Adipocyte (in vitro differentiated cells): ENCODE measurements around the gene ATE1.

ENCODE experiments used
- DNase-seq: peaks from one replicate; pipeline ENCODE4 v3.0.0-alpha.2; 2015; ENCODE audit warnings: low read depth
- H3K27me3 ChIP-seq: replicated peaks from 2 replicates; pipeline ENCODE4 v1.7.0; 2013; ENCODE audit warnings: mild to moderate bottlenecking, low read length, moderate library complexity; ENCODE audit not compliant: control insufficient read depth, insufficient read depth
- H3K36me3 ChIP-seq: 2 replicates; pipeline ENCODE4 v1.7.0; 2013; ENCODE audit warnings: low read length, mild to moderate bottlenecking, moderate library complexity; ENCODE audit not compliant: control insufficient read depth, insufficient read depth, severe bottlenecking
- H3K4me1 ChIP-seq: 2 replicates; pipeline ENCODE4 v1.7.0; 2013; ENCODE audit warnings: mild to moderate bottlenecking, low read length, moderate library complexity; ENCODE audit not compliant: control insufficient read depth, insufficient read depth
- H3K4me3 ChIP-seq: 2 replicates; pipeline ENCODE4 v1.7.0; 2013; ENCODE audit warnings: mild to moderate bottlenecking, low read length, moderate library complexity
- H3K9ac ChIP-seq: 2 replicates; pipeline ENCODE4 v1.7.0; 2013; ENCODE audit warnings: mild to moderate bottlenecking, low read length, moderate library complexity
- H3K9me3 ChIP-seq: 2 replicates; pipeline ENCODE4 v1.7.0; 2013; ENCODE audit warnings: mild to moderate bottlenecking, low read length, moderate library complexity; ENCODE audit not compliant: control insufficient read depth

ATE1 gene

DNA sequence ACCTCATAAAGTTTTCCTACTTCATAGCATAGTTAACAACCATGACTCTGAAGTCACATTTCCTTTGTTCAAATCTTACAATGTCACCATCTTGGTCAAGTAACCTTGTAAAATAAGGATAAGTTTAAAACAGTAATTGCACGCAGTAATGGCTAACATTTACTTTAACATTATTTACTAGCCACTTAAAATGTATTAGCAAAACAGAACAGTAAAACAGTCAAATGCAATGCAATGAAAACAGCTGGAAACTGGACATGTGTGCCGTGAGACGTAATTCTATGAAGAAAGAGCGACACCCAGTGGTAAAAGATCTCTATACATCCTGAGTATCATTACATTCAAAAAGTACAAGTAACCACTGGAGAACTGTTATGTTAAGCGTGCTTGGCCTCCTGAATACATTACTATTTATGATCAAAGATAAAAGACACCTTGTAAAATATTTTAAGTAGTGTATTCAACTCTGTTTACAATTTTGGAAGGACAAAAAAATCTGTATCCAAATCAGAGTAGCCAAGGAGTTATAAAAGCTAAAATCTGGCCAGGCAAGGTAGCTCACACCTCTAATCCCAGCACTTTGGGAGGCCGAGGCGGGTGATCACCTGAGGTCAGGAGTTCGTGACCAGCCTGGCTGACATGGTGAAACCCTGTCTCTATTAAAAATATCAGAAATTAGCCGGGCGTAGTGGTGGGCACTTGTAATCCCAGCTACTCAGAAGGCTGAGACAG is 27.2 kb downstream of the ATE1 start:
- no peaks in the 10 kb centered on the region for H3K9me3 ChIP-seq

DNA sequence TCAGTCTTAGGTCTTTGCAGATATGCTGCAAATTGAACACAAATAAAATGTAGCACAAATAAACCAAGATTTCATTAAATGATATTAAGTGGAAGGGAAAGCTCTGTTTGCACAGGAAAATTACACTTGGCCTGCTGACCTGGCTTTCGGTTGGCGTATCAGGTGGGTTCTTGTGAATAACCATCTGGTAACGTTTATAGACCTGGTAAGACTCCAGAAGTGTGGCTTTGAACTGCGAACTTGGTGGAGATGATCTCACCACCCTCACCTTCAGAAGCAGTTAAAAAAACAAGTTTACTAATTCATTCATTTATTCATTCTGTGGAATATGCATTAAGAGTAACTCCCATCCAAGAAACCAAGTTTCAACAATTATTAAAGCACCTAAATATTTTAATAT is 28.1 kb downstream of the ATE1 start:
- H3K36me3 ChIP-seq = peaks cover 21% of the 10 kb centered on the region

More for the DNA sequence above, 27.2 kb downstream of the ATE1 start:
- Histone ChIP-seq H3K4me1 (no peaks in the 10 kb centered on the region), H3K27me3 (no peaks in the 10 kb centered on the region), H3K9ac (no peak overlapping the region), H3K4me3 (no peak overlapping the region), H3K36me3 (peaks cover 25% of the 10 kb centered on the region)
- DNase-seq = peak; percentile 91

DNA sequence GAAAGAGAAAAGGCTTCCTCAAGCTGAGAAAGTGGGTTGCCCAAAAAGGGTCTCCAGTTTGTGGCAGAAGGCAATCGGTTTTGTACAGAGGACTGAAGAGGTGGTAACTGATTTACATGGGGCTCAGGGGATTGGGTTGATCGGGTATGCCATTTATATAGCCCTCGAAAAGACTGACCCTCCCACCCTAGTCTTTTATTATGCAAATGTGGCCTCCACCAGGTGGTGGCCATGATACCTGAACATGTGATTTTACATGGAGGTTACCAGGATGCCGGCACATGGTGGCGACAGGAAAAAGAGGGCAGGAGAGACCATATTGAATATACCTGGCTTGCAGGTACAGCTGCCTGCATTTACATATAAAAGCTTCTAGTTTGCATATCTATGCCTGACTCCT is 36.7 kb downstream of the ATE1 start:
- no peak overlapping the region for H3K9ac ChIP-seq
- H3K9me3 ChIP-seq = no peaks in the 10 kb centered on the region
- H3K27me3 ChIP-seq = no peaks in the 10 kb centered on the region
- no peaks in the 10 kb centered on the region for H3K4me1 ChIP-seq
- no peak for DNase-seq
- H3K4me3 ChIP-seq = no peak overlapping the region
- H3K36me3 ChIP-seq = peaks cover 14% of the 10 kb centered on the region

More for the DNA sequence above, 28.1 kb downstream of the ATE1 start:
- no peak for DNase-seq
- no peaks in the 10 kb centered on the region for H3K4me1 ChIP-seq
- H3K9me3 ChIP-seq = no peaks in the 10 kb centered on the region
- H3K27me3 ChIP-seq = no peaks in the 10 kb centered on the region
- no peak overlapping the region for H3K9ac ChIP-seq
- no peak overlapping the region for H3K4me3 ChIP-seq

DNA sequence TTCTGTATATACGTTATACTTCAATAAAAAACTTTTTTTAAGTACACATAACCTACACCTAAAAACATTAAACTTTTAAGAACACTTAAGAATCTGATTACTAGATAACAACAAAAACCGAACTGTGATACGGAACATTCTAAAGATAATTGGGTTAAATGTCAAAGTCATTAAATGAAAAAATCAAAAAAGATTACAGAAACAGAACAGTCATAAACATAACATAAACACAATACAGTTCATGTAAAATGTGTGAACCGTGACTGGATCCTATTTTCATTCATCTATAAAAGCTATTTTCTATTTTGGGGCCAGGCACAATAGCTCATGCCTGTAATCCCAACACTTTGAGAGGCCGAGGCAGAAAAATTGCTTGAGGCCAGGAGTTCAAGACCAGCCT is 38.6 kb downstream of the ATE1 start:
- no peaks in the 10 kb centered on the region for H3K27me3 ChIP-seq
- no peaks in the 10 kb centered on the region for H3K4me1 ChIP-seq
- peaks cover 14% of the 10 kb centered on the region for H3K36me3 ChIP-seq

DNA sequence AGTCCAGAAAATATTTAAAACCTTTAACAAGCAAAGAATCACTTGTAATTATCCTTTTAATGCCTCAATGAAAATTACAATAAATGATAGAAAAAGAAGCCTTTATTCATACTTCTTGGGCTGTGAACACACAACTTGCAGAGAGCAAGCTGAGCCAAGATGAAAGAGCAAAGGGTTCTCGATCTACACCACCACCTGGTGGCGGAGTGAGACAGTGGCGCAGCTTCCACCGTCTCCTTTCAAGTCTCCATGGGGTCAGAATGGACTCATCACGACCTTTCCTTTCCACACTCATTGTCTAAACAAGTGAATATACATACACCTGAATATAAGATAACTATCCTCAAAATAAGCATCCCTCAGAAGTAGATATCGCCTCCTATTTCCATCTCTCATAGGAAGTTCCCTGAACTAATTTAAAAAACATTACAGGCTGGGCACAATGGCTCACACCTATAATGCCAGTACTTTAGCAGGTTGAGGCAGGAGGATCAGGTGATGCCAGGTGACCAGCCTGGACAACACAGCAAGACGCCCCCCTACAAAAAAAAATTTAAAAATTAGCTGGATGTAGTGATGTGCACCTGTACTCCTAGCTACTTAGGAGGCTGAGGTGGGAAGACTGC is 40.7 kb downstream of the ATE1 start:
- H3K9ac ChIP-seq = no peak overlapping the region
- H3K4me1 ChIP-seq = no peaks in the 10 kb centered on the region
- peaks cover 13% of the 10 kb centered on the region for H3K36me3 ChIP-seq
- DNase-seq = peak; percentile 63
- H3K9me3 ChIP-seq = no peaks in the 10 kb centered on the region
- H3K4me3 ChIP-seq = no peak overlapping the region
- no peaks in the 10 kb centered on the region for H3K27me3 ChIP-seq

More for the DNA sequence above, 38.6 kb downstream of the ATE1 start:
- DNase-seq = no peak
- H3K9me3 ChIP-seq = no peaks in the 10 kb centered on the region
- no peak overlapping the region for H3K4me3 ChIP-seq
- H3K9ac ChIP-seq = no peak overlapping the region

DNA sequence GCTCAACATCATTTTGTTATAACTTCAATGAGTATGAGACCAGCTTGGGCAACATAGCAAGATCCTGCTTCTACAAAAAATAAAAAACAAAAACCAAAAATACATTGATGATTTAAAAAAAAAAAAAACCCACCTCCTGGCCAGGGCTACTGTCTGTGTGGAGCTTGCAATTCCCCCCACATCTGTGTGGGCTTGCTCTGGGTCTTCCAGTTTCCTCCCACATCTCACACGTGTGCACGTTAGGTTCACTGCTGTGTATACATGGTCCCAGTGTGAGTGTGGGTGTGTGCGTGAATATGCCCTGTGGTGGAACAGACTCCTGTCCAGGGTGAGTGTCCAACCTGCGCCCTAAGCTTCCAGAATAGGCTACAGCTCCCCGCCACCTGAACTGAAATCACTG is 41.6 kb downstream of the ATE1 start:
- Histone ChIP-seq H3K4me3 (no peak overlapping the region), H3K27me3 (no peaks in the 10 kb centered on the region)

DNA sequence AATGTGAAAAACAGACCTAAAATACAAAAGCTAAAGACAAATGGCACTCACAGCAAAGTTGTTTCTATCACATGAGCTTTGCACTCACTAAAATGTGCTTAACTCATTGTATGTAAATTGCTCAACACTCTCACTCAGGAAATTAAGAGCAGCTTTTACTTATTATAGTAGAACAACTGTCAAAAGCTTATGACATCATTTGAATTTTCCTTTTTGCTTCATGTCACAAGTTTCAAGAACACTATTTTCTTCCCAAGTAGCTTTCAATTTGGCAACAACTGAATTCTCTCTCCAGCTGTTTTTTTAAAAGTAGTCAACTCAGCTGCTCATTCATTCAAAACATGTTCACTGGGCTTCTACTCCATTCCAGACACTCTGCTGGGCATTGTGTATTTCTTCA is 46.9 kb downstream of the ATE1 start:
- no peak overlapping the region for H3K9ac ChIP-seq
- no peak overlapping the region for H3K4me3 ChIP-seq
- no peaks in the 10 kb centered on the region for H3K27me3 ChIP-seq
- peaks cover 9% of the 10 kb centered on the region for H3K36me3 ChIP-seq
- DNase-seq = peak; percentile 64
- H3K9me3 ChIP-seq = no peaks in the 10 kb centered on the region
- peaks cover 5% of the 10 kb centered on the region for H3K4me1 ChIP-seq

More for the DNA sequence above, 41.6 kb downstream of the ATE1 start:
- peaks cover 11% of the 10 kb centered on the region for H3K36me3 ChIP-seq
- DNase-seq = no peak
- H3K9ac ChIP-seq = no peak overlapping the region
- H3K9me3 ChIP-seq = no peaks in the 10 kb centered on the region
- H3K4me1 ChIP-seq = peaks cover 4% of the 10 kb centered on the region

DNA sequence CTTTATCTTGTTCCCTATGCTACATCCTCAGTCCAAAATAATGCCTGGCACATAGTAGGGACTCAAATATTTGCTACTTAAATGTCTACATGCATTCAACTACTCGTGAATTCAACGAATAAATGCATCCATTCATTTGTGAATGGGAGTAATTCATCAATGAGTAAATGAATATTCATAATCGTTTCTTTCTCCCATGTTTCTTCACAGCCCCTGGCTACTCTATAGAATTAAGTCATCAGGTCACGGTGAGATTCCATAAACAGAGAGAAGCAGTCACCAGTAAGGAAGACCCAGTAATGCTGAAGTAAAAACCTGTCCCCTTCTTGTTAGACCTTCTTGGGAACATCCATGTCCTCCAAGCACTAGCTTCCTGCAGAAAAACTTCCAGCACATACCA is 48.4 kb downstream of the ATE1 start:
- H3K4me3 ChIP-seq = no peak overlapping the region

DNA sequence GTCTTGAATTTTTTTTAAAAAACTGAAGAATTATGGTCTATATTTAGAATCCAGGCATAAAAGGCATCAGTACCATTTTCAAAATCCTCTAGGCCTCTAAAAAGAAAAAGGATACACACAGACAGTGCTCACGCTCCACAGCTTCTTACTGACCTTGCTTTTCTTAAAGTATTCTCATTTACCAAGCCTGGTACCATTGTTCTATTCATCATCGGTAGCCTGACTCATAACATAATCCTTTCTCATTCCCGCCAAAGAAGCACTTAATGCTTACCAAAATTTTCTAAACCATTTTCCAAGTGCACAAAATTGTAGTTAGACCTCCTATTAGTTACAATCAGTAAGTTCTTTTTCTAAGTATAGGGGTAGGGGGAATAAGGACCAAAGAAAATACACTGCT is 54.6 kb downstream of the ATE1 start:
- H3K9ac ChIP-seq = no peak overlapping the region
- no peaks in the 10 kb centered on the region for H3K4me1 ChIP-seq
- no peak for DNase-seq
- no peak overlapping the region for H3K4me3 ChIP-seq
- H3K27me3 ChIP-seq = no peaks in the 10 kb centered on the region
- peaks cover 16% of the 10 kb centered on the region for H3K36me3 ChIP-seq
- H3K9me3 ChIP-seq = no peaks in the 10 kb centered on the region

More for the DNA sequence above, 48.4 kb downstream of the ATE1 start:
- Histone ChIP-seq H3K4me1 (peaks cover 5% of the 10 kb centered on the region), H3K9me3 (no peaks in the 10 kb centered on the region), H3K36me3 (peaks cover 9% of the 10 kb centered on the region), H3K9ac (no peak overlapping the region), H3K27me3 (no peaks in the 10 kb centered on the region)
- no peak for DNase-seq

DNA sequence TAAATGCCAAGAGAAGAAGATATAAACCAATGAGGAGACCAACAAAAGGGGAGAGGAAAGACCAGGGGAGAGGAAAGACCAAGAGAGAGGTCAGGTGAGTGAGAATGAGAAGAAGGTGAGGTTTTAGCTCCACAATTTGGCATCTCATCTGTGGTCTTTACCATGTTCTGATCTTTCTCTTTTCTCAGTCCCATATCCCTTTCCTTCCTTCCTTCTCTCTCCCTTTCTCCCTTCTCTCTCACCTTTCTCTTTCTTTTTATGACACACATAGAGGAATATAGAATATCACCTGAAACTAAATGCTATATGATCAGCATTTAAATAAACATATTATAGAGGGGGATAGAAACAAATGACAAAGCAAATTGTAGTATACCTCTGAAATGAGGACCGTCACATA is 57.4 kb downstream of the ATE1 start:
- H3K4me1 ChIP-seq = no peaks in the 10 kb centered on the region
- H3K27me3 ChIP-seq = no peaks in the 10 kb centered on the region
- no peak for DNase-seq

DNA sequence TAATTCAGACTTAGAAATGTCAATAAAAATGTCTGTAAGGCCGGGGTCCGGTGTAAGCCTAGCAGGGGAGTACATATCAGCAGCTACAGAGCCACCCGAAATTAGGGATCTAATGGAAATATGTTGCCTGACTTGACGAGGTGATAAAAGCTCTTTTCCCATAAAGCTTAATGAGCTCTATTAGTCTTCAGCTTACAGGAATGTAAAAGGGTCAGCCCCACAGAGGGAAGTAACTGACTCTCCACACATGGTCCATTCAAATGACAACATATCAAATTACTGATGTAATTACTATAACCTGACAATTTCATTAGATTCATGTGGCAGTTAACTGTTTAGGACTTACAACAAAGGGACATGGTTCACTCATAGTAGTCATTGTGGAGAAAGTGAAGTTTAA is 62.3 kb downstream of the ATE1 start:
- DNase-seq = no peak
- Histone ChIP-seq H3K27me3 (no peaks in the 10 kb centered on the region), H3K9me3 (no peaks in the 10 kb centered on the region), H3K4me3 (no peak overlapping the region), H3K36me3 (peaks cover 25% of the 10 kb centered on the region), H3K9ac (no peak overlapping the region), H3K4me1 (no peaks in the 10 kb centered on the region)

More for the DNA sequence above, 57.4 kb downstream of the ATE1 start:
- Histone ChIP-seq H3K9ac (no peak overlapping the region), H3K36me3 (peaks cover 25% of the 10 kb centered on the region), H3K9me3 (no peaks in the 10 kb centered on the region), H3K4me3 (no peak overlapping the region)
